ENCODE results near the gene RNF8.
"Not testable (repeated sequence)": the region's sequence is repeated elsewhere in the genome, so short reads cannot be mapped to it uniquely, and the experiment has no call there.

Gene RNF8

GRCh38 chr6:37353761-37354525 lies at the start of gene RNF8:
Gene RNF8, plus strand, starts transcription at chr6:37353983. Its CDS starts 182 bp downstream, at chr6:37354165.
- DNase-seq (ENCODE audit: low read depth): peak; percentile 41

GRCh38 chr6:37304766-37305165 lies 49.0 kb upstream of the RNF8 start:
- no peak for DNase-seq (ENCODE audit: low read depth)

- no peak for DNase-seq (ENCODE audit: low read depth)
Measured at GRCh38 chr6:37305841-37306425, 47.9 kb upstream of the RNF8 start.

GRCh38 chr6:37306624-37307222 lies 47.1 kb upstream of the RNF8 start:
- no peak for DNase-seq (ENCODE audit: low read depth)

- DNase-seq (ENCODE audit: low read depth): not testable (repeated sequence)
Measured at GRCh38 chr6:37307484-37307883, 46.3 kb upstream of the RNF8 start.

GRCh38 chr6:37308069-37308815 lies 45.5 kb upstream of the RNF8 start:
- DNase-seq (ENCODE audit: low read depth): no peak

GRCh38 chr6:37309046-37309445 lies 44.7 kb upstream of the RNF8 start:
- DNase-seq (ENCODE audit: low read depth): no peak

GRCh38 chr6:37309692-37310091 lies 44.1 kb upstream of the RNF8 start:
- DNase-seq (ENCODE audit: low read depth): no peak

GRCh38 chr6:37310966-37311365 lies 42.8 kb upstream of the RNF8 start:
- no peak for DNase-seq (ENCODE audit: low read depth)

- DNase-seq (ENCODE audit: low read depth): peak; percentile 29
Measured at GRCh38 chr6:37311741-37312473, 41.9 kb upstream of the RNF8 start.

GRCh38 chr6:37313723-37314486 lies 39.9 kb upstream of the RNF8 start:
- no peak for DNase-seq (ENCODE audit: low read depth)

- DNase-seq (ENCODE audit: low read depth): no peak
Measured at GRCh38 chr6:37314487-37315156, 39.2 kb upstream of the RNF8 start.

GRCh38 chr6:37315157-37315515 lies 38.6 kb upstream of the RNF8 start:
- DNase-seq (ENCODE audit: low read depth): no peak

- DNase-seq (ENCODE audit: low read depth): no peak
Measured at GRCh38 chr6:37316071-37316470, 37.7 kb upstream of the RNF8 start.

- no peak for DNase-seq (ENCODE audit: low read depth)
Measured at GRCh38 chr6:37317312-37318038, 36.3 kb upstream of the RNF8 start.

- no peak for DNase-seq (ENCODE audit: low read depth)
Measured at GRCh38 chr6:37319156-37319555, 34.6 kb upstream of the RNF8 start.

GRCh38 chr6:37319856-37320480 lies 33.8 kb upstream of the RNF8 start:
- DNase-seq (ENCODE audit: low read depth): no peak

- DNase-seq (ENCODE audit: low read depth): no peak
Measured at GRCh38 chr6:37320646-37321045, 33.1 kb upstream of the RNF8 start.

- no peak for DNase-seq (ENCODE audit: low read depth)
Measured at GRCh38 chr6:37321101-37321500, 32.7 kb upstream of the RNF8 start.
